GM18868 (cell line): ENCODE measurements around the gene HMGN5.

ENCODE experiments used
- ATAC-seq: cut with Tn5 transposase; IDR thresholded peaks from one replicate; pipeline ENCODE4 v1.9.1; 2021; ENCODE audit warnings: mild to moderate bottlenecking, moderate library complexity; ENCODE audit not compliant: unreplicated experiment

The HMGN5 gene

DNA sequence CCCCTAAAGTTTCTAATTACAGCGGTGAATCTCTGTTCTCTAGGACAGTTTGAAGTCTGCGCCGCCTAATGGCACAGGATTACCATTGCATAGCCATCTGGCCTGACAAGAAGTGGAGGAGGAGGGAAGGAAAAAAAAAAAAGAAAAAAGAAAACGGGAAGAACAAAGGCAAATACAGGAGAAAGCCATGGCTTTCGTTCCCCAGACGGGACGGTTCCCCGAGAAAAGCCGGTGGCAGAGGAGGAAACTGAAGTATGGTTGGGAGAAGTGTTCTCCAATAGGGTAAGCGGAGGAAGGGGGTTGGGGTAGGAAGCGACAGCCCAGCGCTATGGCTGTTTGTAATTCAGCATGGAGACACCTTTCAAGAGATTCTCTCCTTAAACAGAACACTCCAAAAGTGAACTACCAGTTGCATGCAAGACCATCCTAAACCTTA lies 80.8 kb downstream of the HMGN5 start:
- peak; percentile 60 for ATAC-seq

DNA sequence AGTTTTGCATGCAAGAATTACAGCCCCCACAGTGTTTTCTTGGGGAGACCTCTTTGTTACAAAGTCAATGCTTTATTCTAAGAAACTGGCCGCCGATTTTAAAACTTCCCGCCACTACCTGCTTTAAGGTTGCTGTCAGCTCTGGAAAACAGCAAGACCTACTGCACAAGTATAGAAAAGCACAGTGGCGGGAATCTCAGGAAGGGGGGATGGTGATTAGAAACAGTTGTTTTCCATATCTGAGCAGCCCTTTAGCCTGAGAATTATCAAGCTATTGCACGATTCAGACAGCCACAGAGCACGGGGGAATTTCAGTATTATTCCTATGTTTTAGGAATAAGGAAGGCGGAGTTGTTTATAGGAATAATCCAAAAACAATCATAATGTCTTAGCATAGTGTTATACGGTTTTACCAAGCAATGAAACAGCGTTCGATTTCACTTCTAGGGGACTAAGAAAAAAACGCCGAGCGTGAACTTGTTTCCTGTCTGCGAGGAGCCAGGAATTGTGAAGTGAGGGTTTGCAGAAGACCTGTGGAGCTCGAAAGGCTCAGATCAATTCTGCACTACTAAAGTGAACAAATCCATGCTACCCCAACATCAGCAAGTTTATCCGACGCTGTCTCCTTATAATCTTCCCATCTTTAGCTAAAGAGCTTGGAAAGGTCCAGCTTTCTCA lies 81.3 kb downstream of the HMGN5 start:
- peak; percentile 26 for ATAC-seq

DNA sequence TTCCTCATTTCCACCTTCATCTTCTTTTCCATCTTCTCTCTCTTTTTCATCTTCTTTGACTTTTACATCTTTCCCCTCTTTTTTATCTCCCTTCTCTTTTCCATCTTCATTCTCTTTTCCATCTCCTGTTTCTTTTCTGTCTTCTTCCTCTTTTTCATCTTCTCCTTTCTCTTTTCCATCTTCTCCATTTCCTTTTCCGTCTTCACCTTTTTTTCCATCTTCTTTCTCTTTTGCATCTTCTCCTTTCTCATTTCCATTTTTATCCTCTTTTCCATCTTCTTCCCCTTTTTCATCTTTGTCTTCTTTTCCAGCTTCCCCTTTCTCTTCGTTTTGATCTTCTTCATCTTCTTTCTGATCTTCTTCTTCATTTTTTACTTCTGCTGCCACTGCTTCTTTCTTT lies 87.0 kb downstream of the HMGN5 start:
- no peak for ATAC-seq

GRCh38 chrX:81110286-81110685 lies 91.4 kb downstream of the HMGN5 start:
- no peak for ATAC-seq

GRCh38 chrX:81082649-81083048 lies 119.1 kb downstream of the HMGN5 start:
- no peak for ATAC-seq
